ENCODE data around the gene KIF3A. TPM values are rescaled to one million over a fixed set of nuclear protein-coding genes. Genes with fewer than 3 reads are reported as not detected.

The KIF3A gene
- total and polyA plus RNA-seq, 2 of the 8 experiments (the other 6 are each of a cell fraction or from before 2014, with no cell fraction given), result 3.1 to 13.1 TPM

Other genes with a start within 250 kb of the KIF3A start
- gene IRF1, start 246.8 kb downstream of the KIF3A start, total RNA-seq (2021; fragmentation: NEBNext Ultra II Directional; extraction: Animal tissue kit (Norgen Biotek cat#: 25700)), result 8.5 TPM in 2 replicates
- gene IRF1, start 246.8 kb downstream of the KIF3A start, polyA plus RNA-seq (2011; rRNA removed), result 2.9 and 4.0 TPM in 2 replicates
- not detected in 2 replicates for gene IL5, start 194.0 kb downstream of the KIF3A start, total RNA-seq (2021; fragmentation: NEBNext Ultra II Directional; extraction: Animal tissue kit (Norgen Biotek cat#: 25700))
- not detected in 2 replicates for gene IL5, start 194.0 kb downstream of the KIF3A start, polyA plus RNA-seq (2011; rRNA removed)
- gene RAD50, start 180.6 kb downstream of the KIF3A start, total RNA-seq (2021; fragmentation: NEBNext Ultra II Directional; extraction: Animal tissue kit (Norgen Biotek cat#: 25700)), result 39.4 and 40.8 TPM in 2 replicates
- gene RAD50, start 180.6 kb downstream of the KIF3A start, polyA plus RNA-seq (2011; rRNA removed), result 6.4 and 10.1 TPM in 2 replicates
- gene IL13, start 79.4 kb downstream of the KIF3A start, total RNA-seq (2021; fragmentation: NEBNext Ultra II Directional; extraction: Animal tissue kit (Norgen Biotek cat#: 25700)), result not detected in 2 replicates
- gene IL13, start 79.4 kb downstream of the KIF3A start, polyA plus RNA-seq (2011; rRNA removed), result not detected in 2 replicates
- gene IL4, start 63.6 kb downstream of the KIF3A start, total RNA-seq (2021; fragmentation: NEBNext Ultra II Directional; extraction: Animal tissue kit (Norgen Biotek cat#: 25700)), result not detected in 2 replicates
- not detected in 2 replicates for gene IL4, start 63.6 kb downstream of the KIF3A start, polyA plus RNA-seq (2011; rRNA removed)
- gene CCNI2, start 9.9 kb upstream of the KIF3A start, total RNA-seq (2021; fragmentation: NEBNext Ultra II Directional; extraction: Animal tissue kit (Norgen Biotek cat#: 25700)), result 1.4 TPM in 2 replicates
- gene CCNI2, start 9.9 kb upstream of the KIF3A start, polyA plus RNA-seq (2011; rRNA removed), result 1.3 and 2.3 TPM in 2 replicates
- gene SEPTIN8, start 39.7 kb upstream of the KIF3A start, total RNA-seq (2021; fragmentation: NEBNext Ultra II Directional; extraction: Animal tissue kit (Norgen Biotek cat#: 25700)), result 33.0 and 33.8 TPM in 2 replicates
- 21.2 and 25.8 TPM in 2 replicates for gene SEPTIN8, start 39.7 kb upstream of the KIF3A start, polyA plus RNA-seq (2011; rRNA removed)
- gene SOWAHA, start 75.8 kb upstream of the KIF3A start, total RNA-seq (2021; fragmentation: NEBNext Ultra II Directional; extraction: Animal tissue kit (Norgen Biotek cat#: 25700)), result 0.09 and 0.10 TPM in 2 replicates
- 0.11 and 0.17 TPM in 2 replicates for gene SOWAHA, start 75.8 kb upstream of the KIF3A start, polyA plus RNA-seq (2011; rRNA removed)
- 5.2 and 5.7 TPM in 2 replicates for gene SHROOM1, start 93.1 kb upstream of the KIF3A start, total RNA-seq (2021; fragmentation: NEBNext Ultra II Directional; extraction: Animal tissue kit (Norgen Biotek cat#: 25700))
- gene SHROOM1, start 93.1 kb upstream of the KIF3A start, polyA plus RNA-seq (2011; rRNA removed), result 3.9 and 11.8 TPM in 2 replicates
- gene GDF9, start 128.9 kb upstream of the KIF3A start, total RNA-seq (2021; fragmentation: NEBNext Ultra II Directional; extraction: Animal tissue kit (Norgen Biotek cat#: 25700)), result 0.34 TPM in 1 of 2 replicates, not detected in the other
- gene GDF9, start 128.9 kb upstream of the KIF3A start, polyA plus RNA-seq (2011; rRNA removed), result 0.14 and 0.22 TPM in 2 replicates
- gene UQCRQ, start 129.1 kb upstream of the KIF3A start, total RNA-seq (2021; fragmentation: NEBNext Ultra II Directional; extraction: Animal tissue kit (Norgen Biotek cat#: 25700)), result 282 and 293 TPM in 2 replicates
- gene UQCRQ, start 129.1 kb upstream of the KIF3A start, polyA plus RNA-seq (2011; rRNA removed), result 177 and 195 TPM in 2 replicates
- gene LEAP2, start 136.1 kb upstream of the KIF3A start, total RNA-seq (2021; fragmentation: NEBNext Ultra II Directional; extraction: Animal tissue kit (Norgen Biotek cat#: 25700)), result 1.1 and 2.9 TPM in 2 replicates
- gene LEAP2, start 136.1 kb upstream of the KIF3A start, polyA plus RNA-seq (2011; rRNA removed), result 1.4 and 1.8 TPM in 2 replicates
- 61.4 and 63.7 TPM in 2 replicates for gene AFF4, start 226.1 kb upstream of the KIF3A start, total RNA-seq (2021; fragmentation: NEBNext Ultra II Directional; extraction: Animal tissue kit (Norgen Biotek cat#: 25700))
- gene AFF4, start 226.1 kb upstream of the KIF3A start, polyA plus RNA-seq (2011; rRNA removed), result 12.0 and 12.7 TPM in 2 replicates